Suprapubic skin (tissue), 4 donors: ENCODE measurements around the gene ATP2A1.

Experiments
- POLR2A ChIP-seq, 2 donors: fragments of 450-650 bp; IDR thresholded peaks; one replicate each; pipeline ENCODE4 v1.6.1; 2017; ENCODE audit warnings: antibody characterized with exemption in 2 of 2, mild to moderate bottlenecking in 2 of 2, moderate library complexity in 2 of 2
- POLR2AphosphoS5 ChIP-seq, 3 donors: sonication (generic); formaldehyde crosslinking; IDR thresholded peaks; one replicate each; pipeline ENCODE4 v1.6.1; 2017; ENCODE audit warnings: antibody characterized with exemption in 3 of 3
- TF ChIP-seq, protein P1 (sequence below), 2 donors: fragments of 200-600 bp in 1 of 2; fragments of 450-650 bp in 1 of 2; sonication (generic) in 1 of 2; IDR thresholded peaks; one replicate each; pipeline ENCODE4 v1.5.1; 2016 to 2019; ENCODE audit warnings: antibody characterized with exemption in 2 of 2, mild to moderate bottlenecking in 1 of 2, moderate library complexity in 1 of 2

GRCh38 chr16:28935346-28935745, 57.1 kb downstream of the ATP2A1 start:
- TF ChIP-seq, protein P1, sequence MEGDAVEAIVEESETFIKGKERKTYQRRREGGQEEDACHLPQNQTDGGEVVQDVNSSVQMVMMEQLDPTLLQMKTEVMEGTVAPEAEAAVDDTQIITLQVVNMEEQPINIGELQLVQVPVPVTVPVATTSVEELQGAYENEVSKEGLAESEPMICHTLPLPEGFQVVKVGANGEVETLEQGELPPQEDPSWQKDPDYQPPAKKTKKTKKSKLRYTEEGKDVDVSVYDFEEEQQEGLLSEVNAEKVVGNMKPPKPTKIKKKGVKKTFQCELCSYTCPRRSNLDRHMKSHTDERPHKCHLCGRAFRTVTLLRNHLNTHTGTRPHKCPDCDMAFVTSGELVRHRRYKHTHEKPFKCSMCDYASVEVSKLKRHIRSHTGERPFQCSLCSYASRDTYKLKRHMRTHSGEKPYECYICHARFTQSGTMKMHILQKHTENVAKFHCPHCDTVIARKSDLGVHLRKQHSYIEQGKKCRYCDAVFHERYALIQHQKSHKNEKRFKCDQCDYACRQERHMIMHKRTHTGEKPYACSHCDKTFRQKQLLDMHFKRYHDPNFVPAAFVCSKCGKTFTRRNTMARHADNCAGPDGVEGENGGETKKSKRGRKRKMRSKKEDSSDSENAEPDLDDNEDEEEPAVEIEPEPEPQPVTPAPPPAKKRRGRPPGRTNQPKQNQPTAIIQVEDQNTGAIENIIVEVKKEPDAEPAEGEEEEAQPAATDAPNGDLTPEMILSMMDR (IDR thresholded peaks at IDR 0.05): no peak
- TF ChIP-seq POLR2AphosphoS5 (IDR thresholded peaks at IDR 0.05) (no peak), POLR2A (IDR thresholded peaks at IDR 0.05) (no peak)
